ENCODE results near the gene SLC27A1.

The SLC27A1 gene

DNA sequence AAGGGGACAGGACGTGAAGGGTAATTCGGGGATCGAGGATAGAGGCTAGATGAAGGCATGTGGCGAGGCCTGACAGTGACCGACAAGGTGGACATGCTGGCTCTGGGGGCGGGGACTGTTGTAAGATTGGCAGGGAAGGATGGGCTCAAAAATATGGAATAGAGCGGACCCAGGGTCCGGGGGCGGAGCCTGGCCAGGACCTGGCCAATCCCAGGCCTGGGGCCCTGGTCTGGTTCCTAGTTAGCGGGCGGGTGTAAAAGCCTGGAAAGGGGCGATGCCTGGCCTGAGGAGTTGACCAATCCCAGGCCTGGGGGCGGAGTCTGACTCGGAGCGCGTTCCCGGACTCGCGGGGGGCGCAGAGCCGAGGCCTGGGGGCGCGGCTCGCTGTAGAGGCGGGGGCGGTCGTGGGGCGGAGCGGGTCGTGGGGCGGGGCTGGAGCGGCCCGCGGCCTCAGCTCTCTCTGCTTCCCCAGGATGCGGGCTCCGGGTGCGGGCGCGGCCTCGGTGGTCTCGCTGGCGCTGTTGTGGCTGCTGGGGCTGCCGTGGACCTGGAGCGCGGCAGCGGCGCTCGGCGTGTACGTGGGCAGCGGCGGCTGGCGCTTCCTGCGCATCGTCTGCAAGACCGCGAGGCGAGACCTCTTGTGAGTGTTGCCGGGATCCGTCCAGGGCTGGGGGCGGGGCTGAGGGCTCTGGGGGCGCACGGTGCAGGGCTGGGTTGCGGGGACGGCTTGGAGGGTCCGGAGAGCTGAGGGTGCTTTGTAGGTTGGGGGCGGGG is at the start of gene SLC27A1:
SLC27A1 (plus strand) TSS at position 457 of the 774 bp plus-strand sequence; CDS start at position 474, 17 bp downstream.
- peak; percentile 77 for DNase-seq (ENCODE audit: low read depth)

DNA sequence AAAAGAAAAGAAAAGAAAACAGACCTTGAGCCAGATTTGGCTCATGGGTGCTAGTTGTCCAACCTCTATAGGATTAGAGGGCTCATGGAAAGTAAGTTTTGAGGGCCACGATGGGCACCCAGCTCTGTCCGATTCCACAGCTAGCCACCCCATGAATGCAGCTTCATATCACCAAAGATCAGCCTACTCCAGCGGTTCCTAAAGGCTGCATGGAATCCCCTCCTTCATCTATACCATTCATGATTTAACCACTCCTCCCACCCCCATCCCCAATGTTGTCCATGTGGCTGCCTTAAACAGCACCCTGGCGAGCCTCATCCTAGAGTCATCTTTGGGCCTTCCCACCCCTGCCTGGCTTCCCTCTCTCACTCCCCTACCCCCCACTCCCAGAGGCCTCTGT is 48.4 kb upstream of the SLC27A1 start:
- DNase-seq (ENCODE audit: low read depth), result no peak

DNA sequence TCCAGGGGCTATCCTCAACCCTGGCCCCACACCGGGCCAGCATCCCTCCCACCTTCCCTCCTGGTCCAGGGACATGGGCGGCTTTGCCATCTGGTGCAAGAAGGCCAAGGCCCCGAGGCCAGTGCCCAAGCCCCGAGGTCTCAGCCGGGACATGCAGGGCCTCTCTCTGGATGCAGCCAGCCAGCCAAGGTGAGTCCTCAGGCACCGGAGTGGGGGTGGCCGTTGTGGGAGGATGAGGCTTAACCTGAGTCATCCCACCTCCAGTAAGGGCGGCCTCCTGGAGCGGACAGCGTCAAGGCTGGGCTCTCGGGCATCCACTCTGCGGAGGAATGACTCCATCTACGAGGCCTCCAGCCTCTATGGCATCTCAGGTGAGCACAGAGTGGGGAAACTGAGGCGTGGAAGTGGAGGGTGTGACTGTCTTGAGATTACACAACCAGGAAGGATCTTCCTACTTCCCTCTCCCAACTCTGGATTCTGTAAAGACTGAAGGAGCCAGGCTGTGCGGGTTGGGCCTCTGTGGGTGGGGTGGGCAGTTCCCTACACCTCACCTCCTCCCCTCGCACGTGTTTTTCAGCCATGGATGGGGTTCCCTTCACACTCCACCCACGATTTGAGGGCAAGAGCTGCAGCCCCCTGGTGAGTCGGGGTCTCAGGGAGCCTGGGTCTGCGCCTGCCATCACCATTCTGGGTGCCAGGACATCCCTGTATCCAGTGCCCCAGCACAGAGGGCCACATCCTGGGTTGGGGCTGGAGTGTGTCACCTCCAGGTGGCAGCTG is 46.7 kb upstream of the SLC27A1 start:
- DNase-seq (ENCODE audit: low read depth), result no peak

DNA sequence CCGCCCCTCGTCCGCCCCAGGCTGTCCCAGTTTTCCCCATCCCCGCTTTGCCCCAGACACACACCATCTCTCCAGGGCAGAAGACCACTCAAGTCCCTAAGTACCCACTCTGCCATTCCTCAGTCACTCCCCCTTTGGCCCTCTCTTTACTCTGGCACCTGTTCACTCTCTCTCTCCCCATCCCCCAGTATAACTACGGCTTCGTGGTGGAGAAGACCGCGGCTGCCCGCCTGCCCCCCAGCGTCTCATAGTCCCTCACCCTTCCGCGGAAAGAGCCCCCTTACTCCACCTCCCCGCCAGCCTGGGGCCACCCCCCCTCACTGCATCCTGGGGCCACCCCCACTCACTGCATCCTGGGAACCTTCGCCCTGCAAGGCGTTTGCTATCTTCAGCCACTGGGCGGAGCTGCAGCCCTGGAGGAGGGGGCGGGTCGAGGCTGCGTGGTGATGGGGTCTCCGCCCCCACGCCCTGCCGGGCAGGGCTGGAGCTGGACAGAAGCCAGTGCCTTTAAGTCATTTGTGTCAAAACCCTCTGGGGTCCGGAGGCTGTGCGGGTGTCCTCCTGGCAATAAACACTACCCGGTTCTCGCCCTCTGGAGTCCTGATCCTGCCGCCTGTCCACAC is 45.5 kb upstream of the SLC27A1 start:
- DNase-seq (ENCODE audit: low read depth), result no peak

DNA sequence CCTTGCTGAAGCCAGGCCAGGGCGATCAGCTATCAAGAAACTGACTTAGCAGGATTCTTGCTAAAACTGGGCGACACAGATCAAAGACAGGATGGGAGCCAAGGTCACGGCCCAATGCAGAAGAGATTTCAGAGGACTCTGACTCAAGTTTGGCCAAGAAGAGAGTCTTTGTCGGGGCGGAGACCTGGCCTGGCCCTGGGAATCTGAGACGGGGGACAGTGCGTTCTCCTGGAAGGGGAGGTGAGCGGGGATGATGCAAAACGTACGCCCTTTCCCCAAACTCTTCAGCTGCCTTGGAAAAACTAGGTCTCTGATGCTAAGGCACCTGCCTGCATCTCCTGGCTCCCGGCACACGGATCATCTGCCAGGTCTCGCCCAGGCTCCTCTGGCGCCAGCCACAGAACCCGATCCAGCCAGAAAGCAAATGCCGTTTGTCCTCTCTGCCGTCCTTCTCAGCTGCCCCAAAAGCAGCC is 40.6 kb upstream of the SLC27A1 start:
- DNase-seq (ENCODE audit: low read depth), result no peak

DNA sequence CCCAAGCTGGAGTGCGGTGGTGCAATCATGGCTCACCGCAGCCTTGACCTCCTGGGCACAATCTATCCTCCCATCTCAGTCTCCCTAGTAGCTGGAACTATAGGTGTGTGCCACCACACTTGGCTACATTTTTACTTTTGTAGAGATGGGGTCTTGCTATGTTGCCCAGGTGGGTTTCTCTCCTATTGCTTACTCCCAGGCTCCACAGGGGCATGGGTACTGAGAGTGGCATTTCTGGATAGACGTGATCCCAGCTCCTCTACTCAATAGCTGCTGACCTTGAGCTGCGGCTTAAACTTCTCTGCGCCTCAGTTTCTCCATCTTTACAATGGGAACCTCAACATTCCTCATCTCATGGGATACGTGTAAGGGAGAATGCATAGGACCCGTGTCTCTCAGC is 38.9 kb upstream of the SLC27A1 start:
- no peak for DNase-seq (ENCODE audit: low read depth)

DNA sequence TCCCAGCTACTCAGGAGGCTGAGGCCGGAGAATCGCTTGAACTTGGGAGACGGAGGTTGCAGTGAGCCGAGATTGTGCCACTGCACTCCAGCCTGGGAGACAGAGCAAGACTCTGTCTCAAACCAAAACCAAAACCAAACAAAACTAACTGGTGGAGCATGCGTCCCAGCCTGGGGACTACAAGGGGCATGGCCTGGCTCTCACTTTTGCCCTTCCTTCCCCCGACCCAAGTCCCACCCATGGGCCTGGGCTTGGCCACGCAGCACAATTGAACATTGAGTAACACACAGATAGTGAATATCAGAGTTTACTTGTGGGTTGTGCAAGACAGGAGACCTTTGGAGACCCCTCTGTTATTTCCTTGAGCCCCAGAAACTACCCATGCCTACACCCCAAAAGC is 35.1 kb upstream of the SLC27A1 start:
- DNase-seq (ENCODE audit: low read depth), result no peak

DNA sequence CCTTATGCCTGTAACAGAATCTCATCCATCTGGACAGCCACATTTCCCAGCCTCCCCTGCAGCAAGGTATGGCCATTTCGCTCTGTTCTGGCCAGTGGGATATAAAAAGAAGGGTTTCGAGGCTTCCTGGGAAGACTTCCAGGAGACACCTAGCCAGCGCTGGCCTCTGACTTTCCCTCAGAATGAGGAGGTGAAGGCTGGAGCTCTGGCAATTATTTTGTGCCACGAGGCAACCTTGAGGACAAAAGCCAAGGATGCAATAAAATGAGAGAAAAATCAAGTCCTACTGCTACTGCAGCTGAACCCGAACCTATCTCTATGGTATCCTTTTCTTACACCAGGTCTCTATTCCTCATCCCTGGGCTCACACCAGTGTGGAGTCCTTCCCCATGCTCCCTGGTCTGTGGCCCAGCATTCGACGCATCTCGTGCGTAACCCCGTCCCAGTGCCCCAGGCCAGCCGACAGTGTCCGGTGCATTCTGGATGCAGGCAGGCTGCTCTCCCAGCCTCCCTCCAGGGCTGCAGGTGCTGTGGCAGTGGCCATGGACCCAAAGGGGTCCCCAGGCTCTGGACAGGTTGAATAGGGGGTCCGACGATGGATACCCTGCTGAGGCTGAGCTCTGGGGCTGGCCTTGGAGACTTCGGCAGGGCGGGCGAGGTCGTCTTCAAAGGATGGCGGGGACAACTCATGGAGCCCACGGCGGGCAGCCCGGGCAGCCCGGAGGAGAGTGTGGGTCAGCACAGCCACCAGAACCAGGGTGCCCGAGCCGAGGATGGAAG is 34.0 kb upstream of the SLC27A1 start:
- DNase-seq (ENCODE audit: low read depth), result no peak

DNA sequence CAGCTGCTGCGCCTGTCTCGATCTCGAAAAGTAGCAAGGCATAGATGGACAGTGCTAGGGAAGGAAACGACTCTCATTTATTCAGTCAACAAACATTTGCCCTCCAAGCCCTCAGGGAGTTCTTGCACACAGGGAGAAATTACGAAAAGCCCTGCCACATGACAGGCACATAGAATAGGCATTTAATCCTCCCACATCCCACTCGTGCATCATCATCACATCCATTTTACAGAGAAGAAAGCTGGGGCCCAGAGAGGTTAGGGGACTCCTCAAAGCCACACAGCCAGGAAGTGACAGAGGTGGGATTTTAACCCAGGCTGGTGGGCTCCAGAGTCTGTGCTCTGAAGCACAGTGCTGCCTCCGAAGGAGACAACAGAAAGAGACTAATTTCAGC is 33.5 kb upstream of the SLC27A1 start:
- DNase-seq (ENCODE audit: low read depth), result no peak

DNA sequence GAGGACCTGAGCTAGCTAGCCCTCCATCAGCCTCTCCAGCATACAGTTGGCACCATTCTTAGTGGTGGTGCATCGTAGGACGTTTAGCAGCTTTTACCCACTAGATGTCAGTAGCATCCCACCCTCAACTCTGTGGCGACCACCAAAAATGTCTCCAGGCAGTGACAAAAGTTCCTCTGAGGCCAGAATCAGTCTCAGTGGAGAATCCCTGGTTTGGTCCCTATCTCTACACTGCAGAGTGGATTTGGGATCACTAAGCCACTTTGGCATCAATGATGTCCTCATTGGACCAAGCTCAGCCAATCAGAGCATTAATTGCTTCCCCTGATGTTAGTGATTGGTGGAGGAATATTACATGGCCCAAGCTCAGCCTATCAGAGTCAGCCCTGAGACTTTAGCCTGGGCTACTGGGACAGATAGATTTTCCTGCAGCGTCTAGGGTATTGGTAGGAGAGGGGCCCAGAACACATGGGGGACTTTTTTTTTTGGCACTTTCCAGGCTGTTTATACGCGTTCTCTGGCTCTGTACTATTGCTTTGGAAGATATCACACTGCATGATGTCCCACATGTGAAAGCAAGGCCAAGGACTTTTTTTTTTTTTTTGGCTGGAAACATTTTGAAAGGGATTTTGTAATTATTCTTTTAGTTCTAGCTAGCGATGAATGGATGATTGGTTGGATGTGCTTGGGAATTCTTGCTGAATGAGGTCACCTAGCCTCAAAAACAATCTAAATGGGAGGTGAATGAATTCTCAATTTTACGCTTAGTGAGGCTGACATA is 28.9 kb upstream of the SLC27A1 start:
- DNase-seq (ENCODE audit: low read depth), result no peak

DNA sequence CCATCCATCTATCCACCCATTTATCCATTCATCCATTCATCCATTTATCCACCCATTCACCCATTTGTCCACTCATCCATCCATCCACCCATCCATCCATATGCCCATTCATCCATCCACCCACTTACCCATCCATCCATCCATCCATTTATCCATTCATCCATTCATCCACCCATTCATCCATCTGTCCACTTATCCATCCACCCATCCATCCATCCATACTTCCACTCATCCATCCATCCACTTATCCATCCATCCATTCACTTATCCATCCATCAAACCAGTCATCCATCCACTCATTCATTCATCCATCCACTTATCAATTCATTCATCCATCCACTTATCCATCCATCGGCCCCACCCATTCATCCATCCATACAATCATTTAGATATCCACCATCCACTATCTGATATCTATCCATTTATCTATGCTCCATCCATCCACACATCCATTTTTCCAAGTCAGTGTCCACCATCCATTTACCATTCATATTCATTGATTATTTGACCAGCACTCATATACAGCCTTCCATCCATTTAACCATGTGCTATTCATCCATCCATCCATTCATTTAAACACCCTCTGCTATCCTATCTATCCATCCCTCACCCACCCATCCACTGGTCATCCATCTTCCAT is 24.7 kb upstream of the SLC27A1 start:
- DNase-seq (ENCODE audit: low read depth), result no peak

DNA sequence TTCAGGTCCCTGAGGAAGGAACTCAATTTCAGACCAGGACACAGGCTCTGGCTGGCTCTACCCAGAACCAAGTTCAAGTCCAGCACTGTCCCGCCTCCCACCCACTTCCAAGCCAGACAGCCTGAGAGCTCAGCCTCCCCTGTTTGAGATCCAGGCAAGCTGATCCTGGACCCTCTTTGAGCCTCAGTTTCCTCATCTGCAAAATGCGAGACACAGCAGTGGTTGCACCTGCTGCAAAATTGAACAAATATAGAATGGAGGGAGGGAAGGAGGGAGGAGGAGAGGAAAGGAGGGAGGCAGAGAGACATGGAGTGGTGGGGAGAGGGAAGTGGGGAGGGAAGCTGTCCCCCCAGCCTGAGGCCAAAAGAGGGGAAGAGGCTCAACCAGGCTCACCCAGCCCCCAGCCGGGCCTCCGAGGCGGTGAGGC is 22.6 kb upstream of the SLC27A1 start:
- no peak for DNase-seq (ENCODE audit: low read depth)

DNA sequence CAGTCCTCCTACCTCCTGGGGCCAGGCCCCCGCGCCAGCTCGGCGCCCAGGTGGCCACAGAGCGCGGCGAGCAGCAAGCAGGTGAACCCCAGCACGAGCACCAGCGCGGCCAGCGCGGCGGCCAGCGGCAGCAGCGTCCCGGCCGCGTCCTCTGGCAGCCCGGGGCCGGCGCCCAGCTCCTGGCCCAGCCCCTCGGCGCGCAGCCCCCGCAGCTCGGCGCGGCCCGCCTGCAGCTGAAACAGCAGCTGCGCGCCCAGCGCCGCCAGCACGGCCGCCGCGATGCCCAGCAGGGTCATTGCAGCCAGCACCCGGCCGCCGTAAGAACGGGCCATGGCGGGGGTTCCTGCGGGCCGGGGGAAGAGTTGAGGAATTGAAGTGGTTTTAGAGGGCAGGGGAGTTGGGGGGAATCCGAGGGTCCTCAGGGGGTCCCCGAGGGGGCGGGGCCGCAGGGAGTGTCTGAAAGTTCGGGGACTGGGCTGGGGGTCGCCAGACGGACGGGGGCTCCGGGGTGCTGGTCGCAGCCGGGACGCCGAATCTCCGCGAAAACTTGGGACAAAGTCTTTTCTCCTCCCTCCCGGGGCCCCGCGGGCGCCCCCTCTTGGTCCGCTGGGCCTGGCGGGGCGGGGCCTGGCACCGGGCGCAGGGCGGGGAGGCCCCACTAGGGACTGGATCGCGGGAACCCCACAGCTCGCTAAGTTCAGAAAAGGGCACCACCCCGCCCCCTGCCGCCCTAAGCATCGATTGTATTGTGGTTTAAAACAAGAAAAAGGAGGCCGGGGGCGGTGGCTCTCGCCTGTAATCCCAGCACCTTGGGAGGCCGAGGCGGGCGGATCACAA is 22.0 kb upstream of the SLC27A1 start, which contains the start of gene TMEM221:
TMEM221 (minus strand) TSS at position 538 of the 837 bp plus-strand sequence; CDS start at position 332, 206 bp downstream.
- no peak for DNase-seq (ENCODE audit: low read depth)

DNA sequence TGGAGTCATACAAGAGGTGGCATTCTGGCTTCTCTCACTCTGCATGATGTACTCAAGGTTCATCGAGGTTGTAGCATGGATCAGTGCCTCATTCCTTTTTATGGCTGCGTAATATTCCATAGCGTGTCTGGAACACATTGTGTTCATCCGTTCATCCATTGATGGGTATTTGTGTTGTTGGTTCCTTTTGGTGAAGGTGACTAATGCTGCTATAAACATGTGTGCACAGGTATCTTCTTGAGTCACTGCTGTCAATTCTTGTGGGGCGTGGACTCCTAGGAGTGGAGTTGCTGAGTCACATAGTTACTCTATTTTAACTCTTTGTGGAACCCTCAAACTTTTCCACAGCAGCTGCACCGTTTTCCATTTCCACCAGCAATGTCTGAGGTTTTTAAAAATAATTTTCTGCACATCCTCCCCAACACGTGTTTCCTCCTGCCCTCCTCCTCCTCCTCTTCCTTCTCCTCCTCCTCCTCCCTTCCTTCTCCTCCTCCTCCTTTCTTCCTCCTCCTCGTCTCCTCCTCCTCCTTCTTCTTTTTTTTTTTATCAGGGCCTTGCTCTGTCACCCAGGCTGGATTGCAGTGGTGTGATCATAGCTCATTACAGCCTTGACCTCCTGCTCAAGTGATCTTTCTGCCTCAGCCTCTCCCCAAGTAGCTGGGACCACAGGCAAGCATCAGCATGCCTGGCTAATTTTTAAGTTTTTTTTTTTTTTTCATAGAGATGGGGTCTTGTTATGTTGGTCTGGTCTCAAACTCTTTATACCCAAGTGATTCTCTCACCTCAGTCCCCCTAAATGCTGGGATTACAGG is 19.9 kb upstream of the SLC27A1 start:
- no peak for DNase-seq (ENCODE audit: low read depth)

DNA sequence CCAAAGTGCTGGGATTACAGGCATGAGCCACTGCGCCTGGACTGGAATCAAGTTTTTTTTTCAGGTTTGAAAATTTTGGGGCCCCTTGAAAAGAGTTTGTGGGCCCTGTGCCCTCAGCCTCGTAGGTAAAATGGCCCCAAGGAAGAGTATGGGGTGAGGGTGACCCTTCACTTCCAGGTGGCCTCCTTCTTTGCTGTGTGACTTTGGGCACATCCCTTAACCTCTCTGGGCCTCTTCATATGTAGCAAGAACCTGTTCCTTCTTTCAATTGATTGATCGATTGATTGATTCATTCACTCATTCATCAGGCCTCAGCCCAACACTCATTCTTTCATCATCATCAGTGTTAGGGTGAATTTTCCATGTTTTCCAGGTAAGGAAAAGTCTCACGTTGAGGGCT is 18.5 kb upstream of the SLC27A1 start:
- DNase-seq (ENCODE audit: low read depth), result no peak

DNA sequence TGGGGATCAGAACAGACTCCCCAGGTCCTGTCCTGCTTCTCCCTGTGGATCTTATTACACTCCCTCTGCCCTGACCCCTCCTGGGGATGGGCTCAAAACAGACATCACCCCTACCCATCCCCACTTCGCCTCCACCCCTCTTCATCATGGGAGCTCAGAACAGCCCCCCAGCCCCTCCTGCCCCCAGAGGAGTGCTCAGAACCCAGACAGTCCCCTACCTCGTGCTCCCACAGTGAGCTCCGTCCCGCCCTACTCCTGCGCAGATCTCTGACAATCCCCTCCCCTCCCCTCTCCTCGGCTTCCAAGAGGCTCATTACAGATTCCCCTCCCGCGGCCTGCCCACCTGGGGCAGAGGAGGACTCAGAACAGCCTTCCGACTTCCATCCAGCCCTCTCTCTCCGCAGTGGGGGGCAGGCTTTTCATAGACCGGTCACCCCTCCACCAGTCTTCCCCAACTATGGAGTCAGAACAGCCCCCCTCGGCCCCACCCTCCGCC is 15.7 kb upstream of the SLC27A1 start:
- no peak for DNase-seq (ENCODE audit: low read depth)

DNA sequence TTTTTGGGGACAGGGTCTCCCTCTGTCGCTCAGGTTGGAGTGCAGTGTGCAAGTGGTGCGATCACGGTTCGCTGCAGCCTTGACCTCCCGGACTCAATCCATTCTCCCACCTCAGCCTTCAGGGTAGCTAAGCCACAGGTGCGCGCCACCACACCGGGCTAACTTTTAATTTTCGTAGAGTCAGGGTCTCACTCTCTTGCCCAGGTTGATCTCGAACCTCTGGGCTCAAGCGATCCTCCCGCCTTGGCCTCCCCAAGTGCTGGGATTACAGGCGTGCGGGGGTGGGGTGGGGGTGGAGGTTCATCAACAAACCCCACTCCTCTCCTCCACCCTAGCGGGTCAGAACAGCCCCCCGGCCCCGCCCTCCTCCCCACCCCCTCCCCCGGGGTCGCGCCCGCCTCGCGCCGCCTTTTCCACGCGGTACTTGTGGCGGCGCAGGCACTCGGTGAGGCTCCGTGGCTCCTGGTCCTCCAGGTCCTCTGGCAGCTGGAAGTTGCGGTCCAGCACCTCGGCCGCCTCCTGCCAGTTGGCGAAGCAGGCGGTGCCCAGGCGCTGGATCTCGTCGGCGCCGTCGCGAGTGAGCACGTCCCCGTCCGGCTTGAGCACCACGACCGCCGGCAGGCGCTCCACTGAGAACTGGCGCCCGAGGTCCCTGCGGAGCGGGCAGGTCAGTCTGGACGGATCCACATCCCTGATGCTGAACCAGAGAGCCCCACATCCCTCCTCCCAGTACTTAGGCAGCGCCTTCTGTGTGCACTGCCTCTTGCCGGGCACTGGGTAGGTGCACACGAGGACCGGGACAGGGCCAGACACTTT is 14.8 kb upstream of the SLC27A1 start:
- DNase-seq (ENCODE audit: low read depth), result no peak

DNA sequence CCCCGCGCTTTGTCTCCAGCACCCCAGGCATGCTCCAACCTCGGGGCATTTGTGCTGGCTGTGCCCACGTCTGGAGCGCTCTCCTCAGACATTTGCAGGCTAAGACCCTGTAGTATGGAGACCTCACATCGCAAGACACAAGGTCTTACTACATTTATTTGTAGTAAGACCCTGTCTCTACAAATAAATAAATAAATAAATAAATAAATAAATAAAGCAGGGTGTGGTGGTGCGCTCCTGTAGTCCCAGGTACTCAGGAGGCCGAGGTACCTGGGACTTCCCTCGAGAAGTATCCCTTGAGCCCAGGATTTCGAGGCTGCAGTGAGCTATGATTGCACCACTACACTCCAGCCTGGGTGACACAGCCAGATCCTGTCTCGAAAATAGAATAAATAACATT is 14.2 kb upstream of the SLC27A1 start:
- no peak for DNase-seq (ENCODE audit: low read depth)
